Kidney epithelial cell (primary cell): ENCODE data around the gene RASGRF1. TPM values are rescaled to one million over a fixed set of nuclear protein-coding genes. Genes with fewer than 3 reads are reported as not detected.

Source experiments
- DNase-seq: peaks from one replicate; pipeline ENCODE4 v3.0.0-alpha.2; 2010; ENCODE audit warnings: low read depth
- H3K27me3 ChIP-seq: 2 replicates; pipeline ENCODE4 v1.6.0; 2011; ENCODE audit warnings: low read length; ENCODE audit not compliant: control insufficient read depth, insufficient read depth
- H3K36me3 ChIP-seq: 2 replicates; pipeline ENCODE4 v1.5.1; 2011; ENCODE audit warnings: low read length; ENCODE audit not compliant: control insufficient read depth, insufficient read depth
- H3K4me3 ChIP-seq: 2 replicates; pipeline ENCODE4 v1.5.1; 2011; ENCODE audit warnings: low read depth, mild to moderate bottlenecking, control low read depth, low read length
- CTCF ChIP-seq: IDR thresholded peaks from 2 replicates; pipeline ENCODE4 v1.5.1; 2011; ENCODE audit warnings: mild to moderate bottlenecking, moderate library complexity, low read length, control low read depth, inconsistent platforms; ENCODE audit not compliant: insufficient read depth, poor library complexity, severe bottlenecking
- total RNA-seq: library from RNA; depleted of rRNA; stranded (reverse); fragments of >200 nt; gene quantifications from 2 replicates; pipeline ENCODE4 v1.2.3, GENCODE V29; 2015

Gene RASGRF1
- total RNA-seq, 1 donor from 2014 or later = 1.4 TPM

GRCh38 chr15:78977591-78978347 is 112.8 kb downstream of the RASGRF1 start:
- H3K27me3 ChIP-seq = no peaks in the 10 kb centered on the region
- TF ChIP-seq CTCF = no peak
- no peak overlapping the region for H3K4me3 ChIP-seq
- H3K36me3 ChIP-seq = no peaks in the 10 kb centered on the region
- DNase-seq = no peak

- no peak for DNase-seq
- TF ChIP-seq CTCF = no peak
- no peaks in the 10 kb centered on the region for H3K27me3 ChIP-seq
- H3K36me3 ChIP-seq = no peaks in the 10 kb centered on the region
- H3K4me3 ChIP-seq = no peak overlapping the region
Observed at GRCh38 chr15:78977091-78977571, 113.4 kb downstream of the RASGRF1 start.

- no peak for TF ChIP-seq CTCF
- H3K4me3 ChIP-seq = no peak overlapping the region
- DNase-seq = no peak
Observed at GRCh38 chr15:78976691-78977090, 113.9 kb downstream of the RASGRF1 start.

GRCh38 chr15:78974272-78974918 is 116.2 kb downstream of the RASGRF1 start:
- H3K4me3 ChIP-seq = no peak overlapping the region

More at GRCh38 chr15:78976691-78977090, 113.9 kb downstream of the RASGRF1 start:
- H3K36me3 ChIP-seq = no peaks in the 10 kb centered on the region
- H3K27me3 ChIP-seq = no peaks in the 10 kb centered on the region

GRCh38 chr15:78969687-78970349 is 120.8 kb downstream of the RASGRF1 start:
- TF ChIP-seq CTCF = no peak
- no peaks in the 10 kb centered on the region for H3K27me3 ChIP-seq
- DNase-seq = no peak
- no peak overlapping the region for H3K4me3 ChIP-seq
- no peaks in the 10 kb centered on the region for H3K36me3 ChIP-seq

More at GRCh38 chr15:78974272-78974918, 116.2 kb downstream of the RASGRF1 start:
- Histone ChIP-seq H3K27me3 (no peaks in the 10 kb centered on the region), H3K36me3 (no peaks in the 10 kb centered on the region)
- no peak for DNase-seq
- no peak for TF ChIP-seq CTCF
